B cell (primary cell): ENCODE data around the gene MAGEA9B. TPM values are rescaled to one million over a fixed set of nuclear protein-coding genes. Genes with fewer than 3 reads are reported as not detected.
"Not testable (repeated sequence)": the region's sequence is repeated elsewhere in the genome, so short reads cannot be mapped to it uniquely, and the experiment has no call there.

Experiments
- ATAC-seq: fragments of 200-7000 bp; cut with Tn5 transposase; one replicate; pipeline ENCODE4 v1.10.0; 2021; ENCODE audit warnings: low read depth, mild to moderate bottlenecking, moderate number of reproducible peaks, moderate library complexity
- CTCF ChIA-PET: fragments of 350-600 bp; sonication (Branson Sonifier 250); formaldehyde crosslinking; loops from one replicate; lab custom pipeline; 2021; ENCODE audit warnings: antibody characterized with exemption, inconsistent platforms; lab: Charles Lee
- POLR2A ChIA-PET: fragments of 350-600 bp; sonication (Branson Sonifier 250); formaldehyde crosslinking; loops from one replicate; lab custom pipeline; 2021; ENCODE audit warnings: antibody characterized with exemption; lab: Charles Lee
- DNase-seq: peaks from one replicate; pipeline ENCODE4 v3.0.0; 2013
- H2AFZ ChIP-seq: 2 replicates; pipeline ENCODE4 v1.6.1; 2012; ENCODE audit warnings: mild to moderate bottlenecking, low read depth, low read length; ENCODE audit not compliant: insufficient read depth, poor library complexity, severe bottlenecking
- H3K27ac ChIP-seq, 2 donors: 1 replicate in 1 of 2; 2 replicates in 1 of 2; pipeline ENCODE4 v1.5.1; 2012 to 2013; ENCODE audit warnings: low read length in 2 of 2, mild to moderate bottlenecking in 2 of 2, moderate library complexity in 1 of 2
- H3K27me3 ChIP-seq, 4 experiments: fragments of 200-600 bp in 1 of 4; sonication (generic) in 1 of 4; replicated peaks in 1 of 4; 1 replicate in 2 of 4; 2 replicates in 2 of 4; pipeline versions ENCODE4 v1.6.1 to v1.7.0; 2013 to 2016; ENCODE audit warnings: low read length in 3 of 4, mild to moderate bottlenecking in 2 of 4, mixed read lengths in 1 of 4, moderate library complexity in 1 of 4; ENCODE audit not compliant: insufficient read depth in 4 of 4, control insufficient read depth in 3 of 4; ENCODE audit errors: control extremely low read depth in 1 of 4
- H3K36me3 ChIP-seq, 2 experiments: replicated peaks in 1 of 2; 1 replicate in 1 of 2; 2 replicates in 1 of 2; pipeline versions ENCODE4 v1.6.1 to v1.7.1; 2013; ENCODE audit warnings: low read length in 1 of 2; ENCODE audit not compliant: insufficient read depth in 2 of 2, control insufficient read depth in 1 of 2; ENCODE audit errors: control extremely low read depth in 1 of 2, extremely low read depth in 1 of 2
- H3K4me1 ChIP-seq, 2 donors: fragments of 200-600 bp in 1 of 2; sonication (generic) in 1 of 2; 1 replicate in 1 of 2; 2 replicates in 1 of 2; pipeline versions ENCODE4 v1.5.1 to v1.6.1; 2013 to 2017; ENCODE audit warnings: low read length in 2 of 2; ENCODE audit not compliant: control insufficient read depth in 2 of 2, insufficient read depth in 2 of 2
- H3K4me2 ChIP-seq: replicated peaks from 2 replicates; pipeline ENCODE3; 2012; ENCODE audit warnings: mild to moderate bottlenecking, low read depth, low read length; ENCODE audit not compliant: poor library complexity, severe bottlenecking
- H3K4me3 ChIP-seq, 5 experiments: fragments of 200-600 bp in 1 of 5; sonication (generic) in 1 of 5; 1 replicate in 3 of 5; 2 replicates in 2 of 5; pipeline versions ENCODE4 v1.5.1 to v1.7.0; 2011 to 2016; ENCODE audit warnings: low read length in 4 of 5, mild to moderate bottlenecking in 4 of 5, low read depth in 2 of 5, control low read depth in 1 of 5, moderate library complexity in 1 of 5; ENCODE audit not compliant: insufficient read depth in 1 of 5; ENCODE audit errors: control extremely low read depth in 1 of 5, extremely low read depth in 1 of 5
- H3K79me2 ChIP-seq: fragments of 200-600 bp; sonication (generic); one replicate; pipeline ENCODE4 v1.6.0; 2016; ENCODE audit warnings: low read length; ENCODE audit not compliant: control insufficient read depth, insufficient read depth
- H3K9ac ChIP-seq: fragments of 200-600 bp; sonication (generic); 2 replicates; pipeline ENCODE4 v1.6.1; 2017; ENCODE audit warnings: mild to moderate bottlenecking, low read length, moderate library complexity
- H3K9me3 ChIP-seq, 3 donors: one replicate each; pipeline versions ENCODE4 v1.6.1 to v1.7.1; 2013; ENCODE audit warnings: low read length in 2 of 3; ENCODE audit not compliant: control insufficient read depth in 2 of 3, insufficient read depth in 1 of 3; ENCODE audit errors: control extremely low read depth in 1 of 3
- H4K20me1 ChIP-seq: 2 replicates; pipeline ENCODE4 v1.6.0; 2012; ENCODE audit warnings: mild to moderate bottlenecking, low read length; ENCODE audit not compliant: insufficient read depth, control insufficient read depth, poor library complexity, severe bottlenecking
- H3K27ac Mint-ChIP-seq: one replicate; pipeline ENCODE4 v1.8.0; 2021; ENCODE audit warnings: mixed read lengths
- H3K27me3 Mint-ChIP-seq: one replicate; pipeline ENCODE4 v1.8.0; 2021; ENCODE audit warnings: mixed read lengths
- H3K4me1 Mint-ChIP-seq: one replicate; pipeline ENCODE4 v1.8.0; 2021; ENCODE audit warnings: mixed read lengths
- H3K4me3 Mint-ChIP-seq: one replicate; pipeline ENCODE4 v1.8.0; 2021; ENCODE audit warnings: mixed read lengths
- H3K9me3 Mint-ChIP-seq: one replicate; pipeline ENCODE4 v1.8.0; 2022; ENCODE audit warnings: mixed read lengths; ENCODE audit not compliant: insufficient read depth
- WGBS: methylation state at CpG from one replicate; pipeline ENCODE4 v1.1.5; 2013; ENCODE audit warnings: missing lambda C conversion rate; ENCODE audit not compliant: insufficient coverage; 5-methylcytosine and 5-hydroxymethylcytosine counted together
- intact Hi-C: fragments of 100-400 bp; cut with micrococcal nuclease; formaldehyde crosslinking; loops from one replicate; pipeline ENCODE4 v1.10.0; 2022
- polyA plus RNA-seq: library from polyadenylated mRNA; depleted of rRNA; stranded (reverse); fragments of >200 nt; gene quantifications from 2 replicates; pipeline ENCODE4 v1.2.3, GENCODE V29; 2012
- total RNA-seq, 2 donors: library from RNA; stranded (reverse); fragments of 120-200 nt in 1 of 2; gene quantifications; 1 replicate in 1 of 2; 2 replicates in 1 of 2; pipeline versions ENCODE4 v1.2.3 to v1.2.4, GENCODE V29; 2013 to 2022

MAGEA9B gene
- total and polyA plus RNA-seq, 2 donors (not counting 1 experiment from before 2014, with no cell fraction given) = 0.04 TPM; not detected in 1

- H3K9me3 ChIP-seq, H3K27me3 ChIP-seq, H3K27ac Mint-ChIP-seq, H3K4me3 Mint-ChIP-seq, DNase-seq, H2AFZ ChIP-seq, H3K4me1 ChIP-seq, H4K20me1 ChIP-seq, H3K79me2 ChIP-seq, intact Hi-C loops, H3K9me3 Mint-ChIP-seq, H3K4me2 ChIP-seq, H3K36me3 ChIP-seq, CTCF ChIA-PET, ATAC-seq, H3K27me3 Mint-ChIP-seq, POLR2A ChIA-PET, H3K9ac ChIP-seq, H3K27ac ChIP-seq, H3K4me3 ChIP-seq: not testable (repeated sequence)
- peaks cover 17% of the 10 kb centered on the region for H3K4me1 Mint-ChIP-seq
- no CpG with 5 or more reads among the region's 11 CpGs for WGBS
Measured at GRCh38 chrX:149533999-149534398, 53.3 kb downstream of the MAGEA9B start.

- POLR2A ChIA-PET, H3K36me3 ChIP-seq, H3K79me2 ChIP-seq, H3K27me3 ChIP-seq, H3K4me3 ChIP-seq, H3K9me3 Mint-ChIP-seq, H3K9me3 ChIP-seq, H3K9ac ChIP-seq, H3K4me2 ChIP-seq, H3K4me1 ChIP-seq, H4K20me1 ChIP-seq, intact Hi-C loops, H3K27ac ChIP-seq, H3K27me3 Mint-ChIP-seq, CTCF ChIA-PET, DNase-seq, ATAC-seq, H3K27ac Mint-ChIP-seq, H2AFZ ChIP-seq, H3K4me3 Mint-ChIP-seq: not testable (repeated sequence)
- H3K4me1 Mint-ChIP-seq = peaks cover 13% of the 10 kb centered on the region
- WGBS = no CpG with 5 or more reads among the region's 3 CpGs
Measured at GRCh38 chrX:149532868-149533267, 54.4 kb downstream of the MAGEA9B start.

Other genes with a start within 250 kb of the MAGEA9B start
- 169 TPM in 2 replicates for gene IDS, start 82.2 kb downstream of the MAGEA9B start, total RNA-seq
- gene IDS, start 82.2 kb downstream of the MAGEA9B start, polyA plus RNA-seq = 85.2 and 85.3 TPM in 2 replicates
- 24.4 and 26.3 TPM in 2 replicates for gene EOLA1, start 46.4 kb downstream of the MAGEA9B start, total RNA-seq
- 61.5 and 109 TPM in 2 replicates for gene EOLA1, start 46.4 kb downstream of the MAGEA9B start, polyA plus RNA-seq
- gene HSFX3, start 37.5 kb downstream of the MAGEA9B start, total RNA-seq = not detected in 2 replicates
- gene HSFX3, start 37.5 kb downstream of the MAGEA9B start, polyA plus RNA-seq = not detected in 2 replicates
- 1.9 TPM in 1 of 2 replicates, not detected in the other for gene HSFX2, start 7.9 kb upstream of the MAGEA9B start, total RNA-seq
- 1.6 TPM in 1 of 2 replicates, not detected in the other for gene HSFX2, start 7.9 kb upstream of the MAGEA9B start, polyA plus RNA-seq
- gene TMEM185A, start 44.3 kb upstream of the MAGEA9B start, total RNA-seq = 27.5 and 28.6 TPM in 2 replicates
- gene TMEM185A, start 44.3 kb upstream of the MAGEA9B start, polyA plus RNA-seq = 17.8 and 25.2 TPM in 2 replicates
- not detected in 2 replicates for gene MAGEA11, start 124.6 kb upstream of the MAGEA9B start, total RNA-seq
- not detected in 2 replicates for gene MAGEA11, start 124.6 kb upstream of the MAGEA9B start, polyA plus RNA-seq
- gene HSFX1, start 186.6 kb upstream of the MAGEA9B start, total RNA-seq = 2.9 and 4.2 TPM in 2 replicates
- gene HSFX1, start 186.6 kb upstream of the MAGEA9B start, polyA plus RNA-seq = 1.2 and 1.3 TPM in 2 replicates
- gene MAGEA9, start 194.5 kb upstream of the MAGEA9B start, total RNA-seq = not detected in 2 replicates
- not detected in 2 replicates for gene MAGEA9, start 194.5 kb upstream of the MAGEA9B start, polyA plus RNA-seq